H9 (cell line): ENCODE results near the gene SLC48A1. TPM values are rescaled to one million over a fixed set of nuclear protein-coding genes. Genes with fewer than 3 reads are reported as not detected.

Experiments used
- DNase-seq: peaks from one replicate; pipeline ENCODE4 v3.0.0-alpha.2; 2017
- H2AFZ ChIP-seq: one replicate; pipeline ENCODE4 v1.6.1; 2013; ENCODE audit warnings: mild to moderate bottlenecking, low read length, control low read depth, moderate library complexity
- H2AK5ac ChIP-seq: 2 replicates; pipeline ENCODE4 v1.6.1; 2013; ENCODE audit warnings: low read length, control low read depth, mixed read lengths; ENCODE audit not compliant: insufficient read length
- H2BK120ac ChIP-seq: one replicate; pipeline ENCODE4 v1.6.1; 2013; ENCODE audit warnings: low read depth, mild to moderate bottlenecking, low read length, control low read depth, inconsistent platforms; ENCODE audit not compliant: poor library complexity, severe bottlenecking
- H2BK12ac ChIP-seq: 2 replicates; pipeline ENCODE4 v1.6.1; 2013; ENCODE audit warnings: low read length, control low read depth, mixed read lengths, low read depth; ENCODE audit not compliant: insufficient read length
- H2BK15ac ChIP-seq: 2 replicates; pipeline ENCODE4 v1.6.1; 2013; ENCODE audit warnings: low read depth, low read length, control low read depth
- H2BK20ac ChIP-seq: one replicate; pipeline ENCODE4 v1.6.1; 2013; ENCODE audit warnings: low read depth, mild to moderate bottlenecking, low read length, control low read depth, inconsistent platforms; ENCODE audit not compliant: poor library complexity, severe bottlenecking
- H2BK5ac ChIP-seq: 2 replicates; pipeline ENCODE4 v1.6.1; 2013; ENCODE audit warnings: low read length, control low read depth, mixed read lengths; ENCODE audit not compliant: insufficient read length
- H3K14ac ChIP-seq: 2 replicates; pipeline ENCODE4 v1.6.1; 2013; ENCODE audit warnings: low read length, control low read depth; ENCODE audit not compliant: insufficient read depth
- H3K18ac ChIP-seq: 2 replicates; pipeline ENCODE4 v1.6.1; 2013; ENCODE audit warnings: low read depth, mild to moderate bottlenecking, mixed read lengths, low read length, control low read depth; ENCODE audit not compliant: insufficient read length
- H3K23ac ChIP-seq: 2 replicates; pipeline ENCODE4 v1.6.1; 2013; ENCODE audit warnings: low read length, control low read depth, mixed read lengths, low read depth; ENCODE audit not compliant: insufficient read length
- H3K23me2 ChIP-seq: 2 replicates; pipeline ENCODE4 v1.6.1; 2013; ENCODE audit warnings: low read depth, mild to moderate bottlenecking, mixed read lengths, low read length, control low read depth; ENCODE audit not compliant: insufficient read length, poor library complexity, severe bottlenecking
- H3K27ac ChIP-seq: 2 replicates; pipeline ENCODE4 v1.5.1; 2013; ENCODE audit warnings: low read length, control low read depth, mixed read lengths, low read depth; ENCODE audit not compliant: insufficient read length
- H3K27me3 ChIP-seq: 2 replicates; pipeline ENCODE4 v1.6.1; 2013; ENCODE audit warnings: low read length, control low read depth, inconsistent platforms; ENCODE audit not compliant: insufficient read depth
- H3K4ac ChIP-seq: 2 replicates; pipeline ENCODE4 v1.6.1; 2013; ENCODE audit warnings: low read depth, mild to moderate bottlenecking, control low read depth, inconsistent platforms, low read length, moderate library complexity
- H3K4me1 ChIP-seq: 2 replicates; pipeline ENCODE4 v1.6.1; 2013; ENCODE audit warnings: low read length, control low read depth, inconsistent platforms; ENCODE audit not compliant: insufficient read depth
- H3K4me2 ChIP-seq: 2 replicates; pipeline ENCODE4 v1.6.1; 2013; ENCODE audit warnings: low read length, control low read depth, mixed read lengths; ENCODE audit not compliant: insufficient read length, insufficient read depth
- H3K56ac ChIP-seq: 2 replicates; pipeline ENCODE4 v1.6.1; 2013; ENCODE audit warnings: low read depth, mild to moderate bottlenecking, mixed read lengths, low read length, control low read depth; ENCODE audit not compliant: insufficient read length
- H3K79me1 ChIP-seq: 2 replicates; pipeline ENCODE4 v1.6.1; 2013; ENCODE audit warnings: low read depth, mild to moderate bottlenecking, moderate library complexity, low read length, control low read depth, inconsistent platforms; ENCODE audit not compliant: insufficient read depth, poor library complexity, severe bottlenecking
- H3K79me2 ChIP-seq: 2 replicates; pipeline ENCODE4 v1.6.1; 2013; ENCODE audit warnings: low read length, control low read depth, inconsistent platforms; ENCODE audit not compliant: insufficient read depth
- H3K9ac ChIP-seq: 2 replicates; pipeline ENCODE4 v1.6.1; 2013; ENCODE audit warnings: low read length, control low read depth, mixed read lengths; ENCODE audit not compliant: insufficient read length; ENCODE audit errors: extremely low read depth
- H3K9me3 ChIP-seq: one replicate; pipeline ENCODE4 v1.6.1; 2013; ENCODE audit warnings: low read depth, low read length, inconsistent platforms; ENCODE audit not compliant: control insufficient read depth
- H3T11ph ChIP-seq: one replicate; pipeline ENCODE4 v1.6.1; 2013; ENCODE audit warnings: mild to moderate bottlenecking, low read length, control low read depth, inconsistent platforms
- H4K20me1 ChIP-seq: one replicate; pipeline ENCODE4 v1.6.1; 2013; ENCODE audit not compliant: control insufficient read depth, insufficient read length, insufficient read depth
- H4K5ac ChIP-seq: 2 replicates; pipeline ENCODE4 v1.6.1; 2013; ENCODE audit warnings: low read depth, mild to moderate bottlenecking, mixed read lengths, low read length, control low read depth; ENCODE audit not compliant: insufficient read length
- H4K8ac ChIP-seq: replicated peaks from 2 replicates; pipeline ENCODE4 v1.6.1; 2013; ENCODE audit warnings: low read length, control low read depth, mixed read lengths, low read depth; ENCODE audit not compliant: insufficient read length
- H4K91ac ChIP-seq: 2 replicates; pipeline ENCODE4 v1.6.1; 2013; ENCODE audit warnings: low read depth, mild to moderate bottlenecking, moderate library complexity, mixed read lengths, low read length, control low read depth; ENCODE audit not compliant: insufficient read length
- H3K27ac Mint-ChIP-seq, 3 experiments: 2 replicates in 2 of 3; 3 replicates in 1 of 3; pipeline ENCODE4 v1.8.0; 2020 to 2021; ENCODE audit warnings: mixed read lengths in 3 of 3, mild to moderate bottlenecking in 1 of 3, moderate library complexity in 1 of 3
- H3K27me3 Mint-ChIP-seq: 2 replicates; pipeline ENCODE4 v1.8.0; 2021; ENCODE audit warnings: low read depth, mild to moderate bottlenecking, moderate library complexity, mixed read lengths
- H3K36me3 Mint-ChIP-seq, 3 experiments: 2 replicates in 2 of 3; 3 replicates in 1 of 3; pipeline ENCODE4 v1.8.0; 2020 to 2021; ENCODE audit warnings: low read depth in 3 of 3, mixed read lengths in 3 of 3; ENCODE audit not compliant: insufficient read depth in 1 of 3
- H3K4me1 Mint-ChIP-seq, 2 experiments: 2 replicates each; pipeline ENCODE4 v1.8.0; 2020; ENCODE audit warnings: mixed read lengths in 2 of 2
- H3K4me3 Mint-ChIP-seq, 2 experiments: 2 replicates in 1 of 2; 3 replicates in 1 of 2; pipeline ENCODE4 v1.8.0; 2020 to 2021; ENCODE audit warnings: mild to moderate bottlenecking in 2 of 2, mixed read lengths in 2 of 2, moderate library complexity in 1 of 2
- H3K9me3 Mint-ChIP-seq, 2 experiments: 2 replicates in 1 of 2; 3 replicates in 1 of 2; pipeline ENCODE4 v1.8.0; 2020; ENCODE audit warnings: mild to moderate bottlenecking in 2 of 2, mixed read lengths in 2 of 2, moderate library complexity in 1 of 2
- WGBS: extraction: QIAGEN DNeasy Blood & Tissue Kit; methylation state at CpG from one replicate; pipeline ENCODE4 v1.1.7; 2013; ENCODE audit warnings: missing lambda C conversion rate, low lambda C conversion rate, mixed read lengths; ENCODE audit not compliant: insufficient read length; ENCODE audit errors: extremely low coverage; 5-methylcytosine and 5-hydroxymethylcytosine counted together
- total RNA-seq: library from RNA; stranded (reverse); gene quantifications from 2 replicates; pipeline ENCODE4 v1.2.1, GENCODE V29; 2021
- TF ChIP-seq, protein P1 (sequence below): fragments of 200-600 bp; sonication (generic); conservative IDR thresholded peaks from 3 replicates; pipeline ENCODE4 v1.8.0; 2021; ENCODE audit warnings: antibody characterized with exemption, mild to moderate bottlenecking

SLC48A1 gene
- total RNA-seq, 1 experiment from 2014 or later = 10.6 TPM

GRCh38 chr12:47822401-47822800, 49.4 kb downstream of the SLC48A1 start:
- Histone ChIP-seq H2AFZ (no peak overlapping the region), H2BK120ac (no peak overlapping the region), H2AK5ac (no peak overlapping the region), H4K8ac (no peak overlapping the region), H2BK20ac (no peak overlapping the region), H4K20me1 (no peaks in the 10 kb centered on the region), H4K91ac (no peak overlapping the region), H3K9ac (no peak overlapping the region), H3K18ac (no peak overlapping the region), H3K4me2 (no peak overlapping the region), H3T11ph (no peak overlapping the region), H3K56ac (no peak overlapping the region), H3K23ac (no peak overlapping the region), H3K4me1 (peaks cover 15% of the 10 kb centered on the region; the same call in 1 of the 2 replicates), H3K79me1 (no peaks in the 10 kb centered on the region), H3K14ac (no peak overlapping the region), H3K79me2 (peaks cover 10% of the 10 kb centered on the region; the same call in 1 of the 2 replicates), H2BK5ac (no peak overlapping the region), H3K27me3 (no peaks in the 10 kb centered on the region), H4K5ac (no peak overlapping the region), H3K27ac (no peak overlapping the region), H3K9me3 (no peaks in the 10 kb centered on the region), H2BK12ac (no peak overlapping the region), H2BK15ac (no peak overlapping the region), H3K23me2 (peaks cover 7% of the 10 kb centered on the region), H3K4ac (no peak overlapping the region)
- no peak for DNase-seq
- no peak overlapping the region for H3K4me3 Mint-ChIP-seq
- no peak overlapping the region for H3K27ac Mint-ChIP-seq
- H3K9me3 Mint-ChIP-seq = no peaks in the 10 kb centered on the region
- peaks cover 0 to 5% (median 0%) of the 10 kb centered on the region in 3 experiments; a peak in 2 of 7 replicates for H3K36me3 Mint-ChIP-seq
- TF ChIP-seq, protein P1, sequence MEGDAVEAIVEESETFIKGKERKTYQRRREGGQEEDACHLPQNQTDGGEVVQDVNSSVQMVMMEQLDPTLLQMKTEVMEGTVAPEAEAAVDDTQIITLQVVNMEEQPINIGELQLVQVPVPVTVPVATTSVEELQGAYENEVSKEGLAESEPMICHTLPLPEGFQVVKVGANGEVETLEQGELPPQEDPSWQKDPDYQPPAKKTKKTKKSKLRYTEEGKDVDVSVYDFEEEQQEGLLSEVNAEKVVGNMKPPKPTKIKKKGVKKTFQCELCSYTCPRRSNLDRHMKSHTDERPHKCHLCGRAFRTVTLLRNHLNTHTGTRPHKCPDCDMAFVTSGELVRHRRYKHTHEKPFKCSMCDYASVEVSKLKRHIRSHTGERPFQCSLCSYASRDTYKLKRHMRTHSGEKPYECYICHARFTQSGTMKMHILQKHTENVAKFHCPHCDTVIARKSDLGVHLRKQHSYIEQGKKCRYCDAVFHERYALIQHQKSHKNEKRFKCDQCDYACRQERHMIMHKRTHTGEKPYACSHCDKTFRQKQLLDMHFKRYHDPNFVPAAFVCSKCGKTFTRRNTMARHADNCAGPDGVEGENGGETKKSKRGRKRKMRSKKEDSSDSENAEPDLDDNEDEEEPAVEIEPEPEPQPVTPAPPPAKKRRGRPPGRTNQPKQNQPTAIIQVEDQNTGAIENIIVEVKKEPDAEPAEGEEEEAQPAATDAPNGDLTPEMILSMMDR = no peak
- peaks cover 12% of the 10 kb centered on the region for H3K27me3 Mint-ChIP-seq
- no CpG with 5 or more reads among the region's 2 CpGs for WGBS
- H3K4me1 Mint-ChIP-seq = peaks cover 48 to 51% of the 10 kb centered on the region in 2 experiments
